GM19025 (cell line): Measurements from ENCODE around the gene SHISA5.
"Not testable (repeated sequence)": the region's sequence is repeated elsewhere in the genome, so short reads cannot be mapped to it uniquely, and the experiment has no call there.

Experiments
- ATAC-seq: cut with Tn5 transposase; IDR thresholded peaks from one replicate; pipeline ENCODE4 v1.9.1; 2021; ENCODE audit warnings: mild to moderate bottlenecking, low read depth, moderate library complexity; ENCODE audit not compliant: unreplicated experiment

SHISA5 gene

GRCh38 chr3:48521635-48522034 lies 17.7 kb upstream of the SHISA5 start:
- ATAC-seq: no peak

GRCh38 chr3:48519277-48519643 lies 15.3 kb upstream of the SHISA5 start:
- ATAC-seq: no peak

DNA sequence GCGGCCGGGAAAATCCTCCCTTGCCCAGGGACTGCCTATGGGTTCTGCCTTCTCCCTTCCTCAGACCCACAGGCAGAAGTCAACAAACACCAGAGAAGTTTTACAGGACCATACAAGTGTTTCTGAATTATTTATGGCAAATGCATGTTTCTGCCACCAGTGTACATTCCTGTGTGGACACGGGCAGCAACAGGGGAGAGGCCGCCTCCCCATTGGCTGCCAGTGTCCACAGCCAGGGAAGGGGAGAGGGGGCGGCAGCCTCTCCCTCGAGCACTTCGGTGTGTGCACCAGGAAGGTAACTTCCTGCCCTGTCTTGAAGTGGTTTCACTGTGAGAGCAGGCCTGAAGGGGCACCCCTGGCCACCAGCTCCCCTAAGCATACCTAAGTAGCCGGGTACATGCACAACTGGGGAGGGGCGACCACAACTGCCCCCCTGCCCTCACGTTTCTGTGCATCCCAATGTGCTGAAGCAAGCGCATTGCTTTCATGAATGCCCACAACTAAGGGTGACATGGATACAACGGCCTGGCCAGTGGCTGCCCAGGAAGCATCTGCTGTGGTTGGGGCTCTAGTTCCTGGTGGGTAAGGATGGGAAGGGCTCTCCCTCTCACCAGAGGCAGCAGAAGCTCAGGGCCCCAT lies 14.8 kb upstream of the SHISA5 start:
- ATAC-seq: no peak

- ATAC-seq: no peak
Measured at GRCh38 chr3:48518069-48518468, 14.1 kb upstream of the SHISA5 start.

DNA sequence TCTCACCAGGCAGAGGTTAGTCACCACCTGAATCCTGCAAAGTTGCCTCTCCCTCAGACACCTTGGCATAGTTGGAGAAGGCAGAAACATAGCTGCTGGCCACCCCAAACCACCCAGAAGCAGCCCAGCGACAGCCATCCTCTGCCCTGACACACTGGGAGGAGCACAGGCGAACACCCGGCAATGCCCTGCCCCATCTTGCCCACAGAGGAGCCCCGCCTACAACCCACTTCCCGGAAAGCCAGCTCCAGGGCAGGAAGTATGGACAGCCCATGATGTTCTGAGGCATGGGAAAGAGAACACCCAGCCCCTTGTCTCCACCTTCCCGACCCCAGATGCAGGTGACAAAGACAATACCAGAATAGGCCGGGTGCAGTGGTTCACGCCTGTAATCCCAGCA lies 12.6 kb upstream of the SHISA5 start:
- ATAC-seq: no peak

GRCh38 chr3:48514431-48515227 lies 10.7 kb upstream of the SHISA5 start:
- ATAC-seq: no peak

DNA sequence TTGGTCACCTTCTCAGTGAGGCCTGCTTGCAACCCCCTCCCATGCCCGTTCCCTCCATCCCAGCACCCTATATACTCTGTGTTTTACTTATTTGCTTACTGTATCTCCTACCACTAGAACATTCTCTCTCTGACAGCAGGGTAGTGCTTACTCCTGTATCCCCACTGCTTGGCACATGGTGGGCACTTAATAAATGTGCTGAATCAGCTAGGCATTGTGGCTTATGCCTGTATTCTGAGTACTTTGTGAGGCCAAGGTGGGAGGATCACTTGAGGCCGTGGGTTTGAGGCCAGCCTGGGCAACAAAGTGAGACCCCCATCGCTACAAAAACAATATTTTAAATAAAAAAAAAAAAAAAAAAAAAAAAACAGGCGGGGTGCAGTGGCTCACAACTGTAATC lies 7.6 kb upstream of the SHISA5 start:
- no peak for ATAC-seq

DNA sequence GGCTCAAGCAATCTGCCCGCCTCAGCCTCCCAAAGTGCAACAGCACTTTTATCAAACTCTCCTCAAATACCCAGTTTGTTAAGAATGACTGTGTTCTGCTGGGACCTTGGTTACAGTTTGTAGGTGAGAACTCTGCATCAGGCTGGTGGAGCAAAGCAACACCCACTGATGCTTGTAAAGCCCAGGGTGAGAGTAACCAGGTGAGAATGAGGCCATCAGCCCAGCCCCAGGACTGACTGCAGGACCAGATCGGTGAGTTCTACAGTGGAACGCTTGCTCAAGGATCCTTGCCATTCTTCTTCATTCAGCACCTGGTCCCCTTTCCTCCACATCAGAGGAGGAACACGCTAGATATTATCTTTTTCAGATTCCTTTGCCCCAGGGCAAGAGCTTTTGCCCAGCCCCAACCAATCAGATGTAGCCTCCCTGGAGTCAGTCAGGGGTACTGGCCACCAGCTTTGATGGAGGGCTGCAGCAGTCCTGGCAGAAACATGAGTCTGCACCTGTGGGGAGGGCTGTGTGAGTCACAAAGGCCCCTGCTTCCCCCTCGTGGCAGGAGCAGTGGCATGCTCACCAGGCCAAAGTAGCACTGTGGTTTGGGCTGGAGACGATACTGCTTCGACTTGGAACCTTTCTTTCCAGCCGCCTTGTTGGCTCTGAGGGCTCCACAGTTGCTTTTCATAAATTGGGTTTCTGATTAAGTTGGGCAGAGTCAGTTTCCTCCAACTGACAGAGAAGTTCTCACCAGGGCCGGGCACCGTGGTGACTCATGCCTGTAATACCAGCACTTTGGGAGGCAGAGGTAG lies 3.5 kb upstream of the SHISA5 start:
- no peak for ATAC-seq

DNA sequence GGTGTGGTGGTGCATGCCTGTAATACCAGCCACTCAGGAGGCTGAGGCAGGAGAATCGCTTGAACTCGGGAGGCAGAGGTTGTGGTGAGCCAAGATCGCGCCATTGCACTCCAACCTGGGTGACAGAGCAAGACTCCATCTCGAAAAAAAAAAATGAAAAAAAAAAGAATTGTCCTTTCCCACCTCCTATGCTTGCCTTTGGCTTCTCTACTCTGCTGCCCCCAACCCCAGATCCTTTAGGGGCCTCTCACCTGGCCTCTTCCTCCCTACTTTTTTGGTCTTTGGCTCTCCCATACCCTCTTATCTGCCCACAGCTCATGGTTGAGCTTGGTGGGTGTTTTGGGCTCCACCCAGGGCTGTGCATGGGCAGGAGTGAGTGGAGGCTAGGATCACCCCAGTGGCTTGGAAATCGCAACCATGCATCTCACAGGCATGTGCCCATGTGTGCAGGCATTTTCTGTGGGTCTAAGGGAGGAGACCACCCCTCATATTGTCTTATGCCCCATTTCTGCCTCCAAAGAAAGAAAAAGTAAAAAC lies 2.1 kb upstream of the SHISA5 start:
- no peak for ATAC-seq

- ATAC-seq: no peak
Measured at GRCh38 chr3:48505146-48505545, 1.2 kb upstream of the SHISA5 start.

GRCh38 chr3:48503401-48504050 lies 448 bp downstream of the SHISA5 start:
- ATAC-seq: no peak

GRCh38 chr3:48502728-48503168 lies 1.2 kb downstream of the SHISA5 start:
- no peak for ATAC-seq

DNA sequence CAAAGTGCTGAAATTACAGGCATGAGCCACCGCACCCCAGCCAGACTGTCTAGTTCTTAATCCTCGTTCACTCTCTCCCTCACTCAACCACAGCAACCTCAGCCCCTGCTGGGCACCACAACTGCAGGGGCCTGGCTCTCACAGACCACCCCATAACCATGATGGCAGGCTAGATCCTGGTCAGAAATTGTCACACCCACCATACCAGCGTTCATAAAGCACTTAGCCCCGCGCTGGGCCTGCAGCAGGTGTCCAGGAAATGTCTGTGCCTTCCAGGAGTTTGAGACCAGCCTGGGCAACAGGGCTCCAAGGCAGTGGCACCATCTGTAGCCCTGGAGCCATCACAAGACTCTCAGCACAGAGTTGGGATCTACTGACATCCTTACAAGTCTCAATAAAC lies 1.9 kb downstream of the SHISA5 start:
- no peak for ATAC-seq

- no peak for ATAC-seq
Measured at GRCh38 chr3:48501196-48501595, 2.8 kb downstream of the SHISA5 start.

- ATAC-seq: no peak
Measured at GRCh38 chr3:48500656-48501055, 3.3 kb downstream of the SHISA5 start.

DNA sequence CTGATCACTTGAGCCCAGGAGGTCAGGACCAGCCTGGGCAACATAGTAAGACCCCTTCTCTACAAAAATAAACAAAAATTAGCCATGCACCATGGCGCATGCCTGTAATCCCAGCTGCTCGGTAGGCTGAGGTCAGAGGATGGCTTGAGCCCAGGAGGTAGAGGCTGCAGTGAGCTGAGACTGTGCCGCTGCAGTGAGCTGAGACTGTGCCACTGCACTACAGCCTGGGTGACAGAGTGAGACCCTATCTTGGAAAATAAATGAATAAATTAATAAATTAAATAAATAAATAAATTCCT lies 10.8 kb downstream of the SHISA5 start:
- ATAC-seq: no peak

- no peak for ATAC-seq
Measured at GRCh38 chr3:48492461-48493202, 11.3 kb downstream of the SHISA5 start.

DNA sequence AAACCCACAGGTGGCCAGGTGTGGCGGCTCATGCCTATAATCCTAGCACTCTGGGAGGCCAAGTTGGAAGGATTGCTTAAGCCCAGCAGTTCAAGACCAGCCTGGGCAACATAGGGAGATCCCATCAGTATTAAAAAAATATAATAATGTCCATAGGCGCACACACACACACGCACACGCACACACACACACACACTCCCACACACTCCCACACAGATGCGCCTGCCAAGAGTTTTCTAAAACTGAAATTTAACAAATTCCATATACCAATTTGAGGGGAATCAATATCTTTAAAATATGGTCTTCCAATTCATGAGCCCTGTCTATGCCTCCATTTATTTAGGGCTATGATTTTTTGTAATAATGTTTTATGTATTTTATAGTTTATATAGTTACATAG lies 17.0 kb downstream of the SHISA5 start:
- ATAC-seq: no peak

GRCh38 chr3:48482822-48483221 lies 21.2 kb downstream of the SHISA5 start:
- ATAC-seq: not testable (repeated sequence)

DNA sequence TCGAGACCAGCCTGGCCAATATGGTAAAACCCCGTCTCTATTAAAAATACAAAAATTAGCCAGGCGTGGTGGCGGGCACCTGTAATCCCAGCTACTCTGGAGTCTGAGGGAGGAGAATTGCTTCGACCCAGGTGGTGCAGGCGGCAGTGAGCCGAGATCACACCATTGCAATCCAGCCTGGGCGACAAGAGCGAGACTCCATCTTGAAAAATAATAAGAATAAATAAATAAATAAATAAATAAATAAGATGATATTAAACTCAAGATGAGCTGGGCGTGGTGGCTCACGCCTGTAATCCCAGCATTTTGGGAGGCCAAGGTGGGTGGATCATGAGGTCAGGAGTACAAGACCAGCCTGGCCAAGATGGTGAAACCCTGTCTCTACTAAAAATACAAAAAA lies 23.1 kb downstream of the SHISA5 start:
- not testable (repeated sequence) for ATAC-seq
